Mesenchymal stem cell (in vitro differentiated cells and primary cell): Measurements from ENCODE around the gene MISP.

Source experiments
- DNase-seq: peaks from one replicate; pipeline ENCODE4 v3.0.0-alpha.2; 2013
- H2AFZ ChIP-seq: one replicate; pipeline ENCODE4 v1.6.1; 2013; ENCODE audit warnings: low read depth, mild to moderate bottlenecking, control low read depth, inconsistent platforms, low read length, moderate library complexity
- H2AK5ac ChIP-seq: 2 replicates; pipeline ENCODE4 v1.6.1; 2013; ENCODE audit warnings: low read length, moderate library complexity, mild to moderate bottlenecking, inconsistent platforms; ENCODE audit not compliant: severe bottlenecking
- H2BK120ac ChIP-seq: one replicate; pipeline ENCODE4 v1.6.1; 2013; ENCODE audit warnings: low read depth, mild to moderate bottlenecking, inconsistent platforms, low read length, moderate library complexity
- H2BK12ac ChIP-seq, 2 experiments: one replicate each; pipeline ENCODE4 v1.6.1; 2013; ENCODE audit warnings: inconsistent platforms in 2 of 2, low read length in 2 of 2, mild to moderate bottlenecking in 2 of 2, moderate library complexity in 2 of 2, control low read depth in 1 of 2
- H2BK15ac ChIP-seq: one replicate; pipeline ENCODE4 v1.6.1; 2013; ENCODE audit warnings: mild to moderate bottlenecking, low read depth, inconsistent platforms; ENCODE audit not compliant: poor library complexity, severe bottlenecking
- H2BK5ac ChIP-seq: 2 replicates; pipeline ENCODE4 v1.6.1; 2013; ENCODE audit warnings: low read depth, mild to moderate bottlenecking, low read length, control low read depth, inconsistent platforms; ENCODE audit not compliant: poor library complexity, severe bottlenecking
- H3K14ac ChIP-seq, 2 experiments: one replicate each; pipeline ENCODE4 v1.6.1; 2013; ENCODE audit warnings: inconsistent platforms in 2 of 2, low read length in 2 of 2, control low read depth in 1 of 2, mild to moderate bottlenecking in 1 of 2, moderate library complexity in 1 of 2
- H3K18ac ChIP-seq, 2 experiments: one replicate each; pipeline ENCODE4 v1.6.1; 2013; ENCODE audit warnings: inconsistent platforms in 2 of 2, low read length in 2 of 2, control low read depth in 1 of 2, low read depth in 1 of 2, mild to moderate bottlenecking in 1 of 2
- H3K23ac ChIP-seq, 2 experiments: one replicate each; pipeline ENCODE4 v1.6.1; 2013; ENCODE audit warnings: inconsistent platforms in 2 of 2, low read length in 2 of 2, mild to moderate bottlenecking in 2 of 2, moderate library complexity in 2 of 2, control low read depth in 1 of 2
- H3K27ac ChIP-seq: 2 replicates; pipeline ENCODE4 v1.5.1; 2013; ENCODE audit warnings: mild to moderate bottlenecking, moderate library complexity, low read length, control low read depth, inconsistent platforms; ENCODE audit not compliant: poor library complexity, severe bottlenecking
- H3K27me3 ChIP-seq, 2 experiments: 2 replicates each; pipeline versions ENCODE4 v1.6.1 to v1.7.0; 2013; ENCODE audit warnings: low read length in 2 of 2, mild to moderate bottlenecking in 2 of 2, moderate library complexity in 2 of 2, control low read depth in 1 of 2, inconsistent platforms in 1 of 2; ENCODE audit not compliant: control insufficient read depth in 1 of 2, insufficient read depth in 1 of 2
- H3K36me3 ChIP-seq, 2 experiments: 2 replicates each; pipeline versions ENCODE4 v1.6.1 to v1.7.0; 2013; ENCODE audit warnings: low read length in 2 of 2, control low read depth in 1 of 2, inconsistent platforms in 1 of 2, low read depth in 1 of 2, mild to moderate bottlenecking in 1 of 2; ENCODE audit not compliant: insufficient read depth in 2 of 2, control insufficient read depth in 1 of 2
- H3K4ac ChIP-seq, 2 experiments: one replicate each; pipeline ENCODE4 v1.6.1; 2013; ENCODE audit warnings: inconsistent platforms in 2 of 2, low read length in 2 of 2, mild to moderate bottlenecking in 2 of 2, moderate library complexity in 2 of 2, control low read depth in 1 of 2, low read depth in 1 of 2
- H3K4me1 ChIP-seq: 2 replicates; pipeline ENCODE4 v1.6.1; 2013; ENCODE audit warnings: low read depth, low read length, control low read depth; ENCODE audit not compliant: control insufficient read depth, insufficient read depth
- H3K4me2 ChIP-seq: 2 replicates; pipeline ENCODE4 v1.6.1; 2013; ENCODE audit warnings: low read length, mild to moderate bottlenecking, inconsistent platforms; ENCODE audit not compliant: poor library complexity, severe bottlenecking
- H3K4me3 ChIP-seq, 2 experiments: 2 replicates each; pipeline versions ENCODE4 v1.5.1 to v1.7.0; 2013; ENCODE audit warnings: low read length in 2 of 2, mild to moderate bottlenecking in 2 of 2, control low read depth in 1 of 2, low read depth in 1 of 2; ENCODE audit not compliant: insufficient read depth in 1 of 2
- H3K79me1 ChIP-seq: replicated peaks from 2 replicates; pipeline ENCODE4 v1.6.1; 2013; ENCODE audit warnings: mild to moderate bottlenecking, control low read depth, low read length, inconsistent platforms; ENCODE audit not compliant: poor library complexity, severe bottlenecking
- H3K9ac ChIP-seq: 2 replicates; pipeline ENCODE4 v1.7.0; 2013; ENCODE audit warnings: mild to moderate bottlenecking, low read length, moderate library complexity
- H3K9me3 ChIP-seq: 2 replicates; pipeline ENCODE4 v1.7.0; 2013; ENCODE audit warnings: mild to moderate bottlenecking, low read length; ENCODE audit not compliant: control insufficient read depth
- H4K8ac ChIP-seq: one replicate; pipeline ENCODE4 v1.6.1; 2013; ENCODE audit warnings: inconsistent platforms, mild to moderate bottlenecking, low read length, moderate library complexity
- H4K91ac ChIP-seq: one replicate; pipeline ENCODE4 v1.6.1; 2013; ENCODE audit warnings: mild to moderate bottlenecking, low read length, inconsistent platforms
- WGBS: methylation state at CpG from one replicate; pipeline ENCODE4 v1.1.7; 2013; ENCODE audit warnings: mixed read lengths; 5-methylcytosine and 5-hydroxymethylcytosine counted together

MISP gene

DNA sequence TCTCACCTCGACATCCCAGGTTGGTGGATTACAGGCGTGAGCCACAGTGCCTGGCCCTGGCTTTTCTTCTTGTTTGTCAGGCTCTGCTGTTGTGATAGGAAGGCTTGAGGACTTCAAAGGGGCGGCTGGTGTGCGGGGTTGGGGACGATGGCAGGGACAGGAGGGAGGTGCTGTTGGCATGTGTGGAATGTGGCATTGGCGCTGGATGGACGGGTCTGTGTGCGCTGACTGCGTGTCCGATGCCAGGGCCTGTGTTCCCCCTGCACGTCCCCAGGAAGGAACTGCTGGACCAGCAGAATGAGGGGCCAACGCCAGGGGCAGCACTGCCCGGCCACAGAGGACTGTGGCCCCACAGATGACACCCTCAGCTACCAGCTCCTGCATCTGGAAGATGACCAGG lies 33.6 kb downstream of the MISP start:
- Histone ChIP-seq H3K4ac (peak overlapping the region in 1 of 2 experiments; percentile 82), H3K4me1 (peaks cover 35% of the 10 kb centered on the region), H4K91ac (peak overlapping the region; percentile 91), H2BK12ac (peak overlapping the region; percentile 28 to 95), H3K9ac (no peak overlapping the region), H3K23ac (no peak overlapping the region), H3K79me1 (peaks cover 11% of the 10 kb centered on the region), H4K8ac (peak overlapping the region; percentile 57), H3K9me3 (no peaks in the 10 kb centered on the region), H3K36me3 (no peaks in the 10 kb centered on the region), H3K4me2 (peak overlapping the region; percentile 43), H3K18ac (peak overlapping the region; percentile 24 to 84), H3K27me3 (no peaks in the 10 kb centered on the region), H3K4me3 (peak overlapping the region in 1 of 2 experiments; percentile 20), H3K14ac (peak overlapping the region in 1 of 2 experiments; percentile 59), H2BK5ac (no peak overlapping the region), H2BK15ac (no peak overlapping the region), H2AK5ac (peak overlapping the region; percentile 95), H3K27ac (no peak overlapping the region), H2AFZ (no peak overlapping the region), H2BK120ac (no peak overlapping the region)
- DNase-seq: no peak
- 95% methylated on average over 13 of the region's 13 CpGs for WGBS

- no peak for DNase-seq
- WGBS: 74% methylated on average over 16 of the region's 16 CpGs
Measured at GRCh38 chr19:787536-787935, 36.6 kb downstream of the MISP start.

GRCh38 chr19:788686-788982 lies 37.7 kb downstream of the MISP start:
- Histone ChIP-seq H3K4me3 (no peak overlapping the region), H2AFZ (no peak overlapping the region), H2BK15ac (peak overlapping the region; percentile 64), H3K23ac (no peak overlapping the region), H3K27ac (peak overlapping the region; percentile 82), H4K8ac (peak overlapping the region; percentile 92), H4K91ac (peak overlapping the region; percentile 96), H2BK5ac (no peak overlapping the region), H3K9ac (no peak overlapping the region), H3K9me3 (no peaks in the 10 kb centered on the region), H2BK120ac (peak overlapping the region; percentile 56), H3K79me1 (peaks cover 9% of the 10 kb centered on the region), H3K36me3 (no peaks in the 10 kb centered on the region), H2AK5ac (peak overlapping the region; percentile 19), H3K27me3 (no peaks in the 10 kb centered on the region), H3K4me2 (peak overlapping the region; percentile 36), H3K4me1 (peaks cover 30% of the 10 kb centered on the region), H3K18ac (peak overlapping the region; percentile 94 to 96), H3K14ac (peak overlapping the region in 1 of 2 experiments; percentile 90), H2BK12ac (peak overlapping the region in 1 of 2 experiments; percentile 70), H3K4ac (peak overlapping the region in 1 of 2 experiments; percentile 93)
- WGBS: 58% methylated on average over 11 of the region's 11 CpGs
- no peak for DNase-seq

More at GRCh38 chr19:787536-787935, 36.6 kb downstream of the MISP start:
- Histone ChIP-seq H3K79me1 (peaks cover 9% of the 10 kb centered on the region), H3K9me3 (no peaks in the 10 kb centered on the region), H4K91ac (peak overlapping the region; percentile 45), H2BK12ac (peak overlapping the region in 1 of 2 experiments; percentile 47), H3K9ac (no peak overlapping the region), H2AFZ (no peak overlapping the region), H2BK15ac (no peak overlapping the region), H3K23ac (no peak overlapping the region), H3K27ac (no peak overlapping the region), H3K36me3 (no peaks in the 10 kb centered on the region), H3K14ac (no peak overlapping the region), H3K4ac (peak overlapping the region in 1 of 2 experiments; percentile 50), H4K8ac (peak overlapping the region; percentile 68), H2AK5ac (peak overlapping the region; percentile 43), H2BK5ac (no peak overlapping the region), H3K18ac (no peak overlapping the region), H2BK120ac (no peak overlapping the region), H3K4me1 (peaks cover 35% of the 10 kb centered on the region), H3K4me3 (no peak overlapping the region), H3K4me2 (no peak overlapping the region), H3K27me3 (no peaks in the 10 kb centered on the region)

- 33% methylated on average over 32 of the region's 33 CpGs for WGBS
- H3K4me3 ChIP-seq: no peak overlapping the region
- H3K18ac ChIP-seq: peak overlapping the region; percentile 94 to 96
- peak overlapping the region; percentile 96 for H4K91ac ChIP-seq
- no peaks in the 10 kb centered on the region for H3K36me3 ChIP-seq
- H4K8ac ChIP-seq: peak overlapping the region; percentile 99
- no peak overlapping the region for H2BK5ac ChIP-seq
- peak overlapping the region in 1 of 2 experiments; percentile 97 for H3K14ac ChIP-seq
- H2AK5ac ChIP-seq: peak overlapping the region; percentile 19
- H3K4me1 ChIP-seq: peaks cover 28% of the 10 kb centered on the region
- peak overlapping the region; percentile 73 for H3K9ac ChIP-seq
- H2BK120ac ChIP-seq: peak overlapping the region; percentile 56
- peak overlapping the region; percentile 82 for H3K27ac ChIP-seq
- H3K9me3 ChIP-seq: no peaks in the 10 kb centered on the region
- H2BK15ac ChIP-seq: peak overlapping the region; percentile 86
- peak overlapping the region; percentile 51 for H2AFZ ChIP-seq
- peak overlapping the region in 1 of 2 experiments; percentile 42 for H3K23ac ChIP-seq
- peak overlapping the region; percentile 89 to 92 for H2BK12ac ChIP-seq
- peak overlapping the region; percentile 36 for H3K4me2 ChIP-seq
- H3K27me3 ChIP-seq: no peaks in the 10 kb centered on the region
- H3K79me1 ChIP-seq: peaks cover 6% of the 10 kb centered on the region
- peak overlapping the region; percentile 84 to 93 for H3K4ac ChIP-seq
- DNase-seq: peak; percentile 75
Measured at GRCh38 chr19:788983-789700, 38.2 kb downstream of the MISP start.
